Neural cell (in vitro differentiated cells): ENCODE measurements around the gene EHMT1.

Experiments used
- POLR2AphosphoS5 ChIP-seq: IDR thresholded peaks from 2 replicates; pipeline ENCODE4 v1.6.1; 2012
- TF ChIP-seq, protein P1 (sequence below): fragments of 450-650 bp; IDR thresholded peaks from 2 replicates; pipeline ENCODE4 v1.5.1; 2014; ENCODE audit warnings: antibody characterized with exemption, mild to moderate bottlenecking, moderate library complexity; ENCODE audit not compliant: poor library complexity, severe bottlenecking
- TF ChIP-seq, protein P2 (sequence below): IDR thresholded peaks from 2 replicates; pipeline ENCODE4 v1.6.1; 2012; ENCODE audit warnings: borderline replicate concordance

DNA sequence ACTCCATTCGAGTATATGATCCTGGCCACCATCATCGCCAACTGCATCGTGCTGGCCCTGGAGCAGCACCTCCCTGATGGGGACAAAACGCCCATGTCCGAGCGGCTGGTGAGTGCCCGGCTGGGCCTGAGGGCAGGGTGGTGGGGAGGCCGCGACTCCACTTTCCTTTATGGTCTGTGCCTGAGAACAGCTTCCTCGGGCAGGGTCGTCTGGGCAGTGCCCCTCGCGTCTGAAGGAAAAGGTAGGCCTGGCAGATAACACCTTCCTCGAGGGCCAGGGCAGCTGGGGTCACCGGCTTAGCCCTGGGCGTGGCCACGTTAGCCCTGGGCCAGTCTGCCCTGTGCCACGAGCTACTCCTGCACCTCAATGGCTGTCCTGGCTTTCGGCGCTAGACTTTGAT lies 260.2 kb downstream of the EHMT1 start:
- TF ChIP-seq, protein P1, sequence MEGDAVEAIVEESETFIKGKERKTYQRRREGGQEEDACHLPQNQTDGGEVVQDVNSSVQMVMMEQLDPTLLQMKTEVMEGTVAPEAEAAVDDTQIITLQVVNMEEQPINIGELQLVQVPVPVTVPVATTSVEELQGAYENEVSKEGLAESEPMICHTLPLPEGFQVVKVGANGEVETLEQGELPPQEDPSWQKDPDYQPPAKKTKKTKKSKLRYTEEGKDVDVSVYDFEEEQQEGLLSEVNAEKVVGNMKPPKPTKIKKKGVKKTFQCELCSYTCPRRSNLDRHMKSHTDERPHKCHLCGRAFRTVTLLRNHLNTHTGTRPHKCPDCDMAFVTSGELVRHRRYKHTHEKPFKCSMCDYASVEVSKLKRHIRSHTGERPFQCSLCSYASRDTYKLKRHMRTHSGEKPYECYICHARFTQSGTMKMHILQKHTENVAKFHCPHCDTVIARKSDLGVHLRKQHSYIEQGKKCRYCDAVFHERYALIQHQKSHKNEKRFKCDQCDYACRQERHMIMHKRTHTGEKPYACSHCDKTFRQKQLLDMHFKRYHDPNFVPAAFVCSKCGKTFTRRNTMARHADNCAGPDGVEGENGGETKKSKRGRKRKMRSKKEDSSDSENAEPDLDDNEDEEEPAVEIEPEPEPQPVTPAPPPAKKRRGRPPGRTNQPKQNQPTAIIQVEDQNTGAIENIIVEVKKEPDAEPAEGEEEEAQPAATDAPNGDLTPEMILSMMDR = no peak
- TF ChIP-seq POLR2AphosphoS5 = no peak
- TF ChIP-seq, protein P2, sequence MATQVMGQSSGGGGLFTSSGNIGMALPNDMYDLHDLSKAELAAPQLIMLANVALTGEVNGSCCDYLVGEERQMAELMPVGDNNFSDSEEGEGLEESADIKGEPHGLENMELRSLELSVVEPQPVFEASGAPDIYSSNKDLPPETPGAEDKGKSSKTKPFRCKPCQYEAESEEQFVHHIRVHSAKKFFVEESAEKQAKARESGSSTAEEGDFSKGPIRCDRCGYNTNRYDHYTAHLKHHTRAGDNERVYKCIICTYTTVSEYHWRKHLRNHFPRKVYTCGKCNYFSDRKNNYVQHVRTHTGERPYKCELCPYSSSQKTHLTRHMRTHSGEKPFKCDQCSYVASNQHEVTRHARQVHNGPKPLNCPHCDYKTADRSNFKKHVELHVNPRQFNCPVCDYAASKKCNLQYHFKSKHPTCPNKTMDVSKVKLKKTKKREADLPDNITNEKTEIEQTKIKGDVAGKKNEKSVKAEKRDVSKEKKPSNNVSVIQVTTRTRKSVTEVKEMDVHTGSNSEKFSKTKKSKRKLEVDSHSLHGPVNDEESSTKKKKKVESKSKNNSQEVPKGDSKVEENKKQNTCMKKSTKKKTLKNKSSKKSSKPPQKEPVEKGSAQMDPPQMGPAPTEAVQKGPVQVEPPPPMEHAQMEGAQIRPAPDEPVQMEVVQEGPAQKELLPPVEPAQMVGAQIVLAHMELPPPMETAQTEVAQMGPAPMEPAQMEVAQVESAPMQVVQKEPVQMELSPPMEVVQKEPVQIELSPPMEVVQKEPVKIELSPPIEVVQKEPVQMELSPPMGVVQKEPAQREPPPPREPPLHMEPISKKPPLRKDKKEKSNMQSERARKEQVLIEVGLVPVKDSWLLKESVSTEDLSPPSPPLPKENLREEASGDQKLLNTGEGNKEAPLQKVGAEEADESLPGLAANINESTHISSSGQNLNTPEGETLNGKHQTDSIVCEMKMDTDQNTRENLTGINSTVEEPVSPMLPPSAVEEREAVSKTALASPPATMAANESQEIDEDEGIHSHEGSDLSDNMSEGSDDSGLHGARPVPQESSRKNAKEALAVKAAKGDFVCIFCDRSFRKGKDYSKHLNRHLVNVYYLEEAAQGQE = no peak
